ENCODE data around the gene INHBB. TPM values are rescaled to one million over a fixed set of nuclear protein-coding genes. Genes with fewer than 3 reads are reported as not detected.

INHBB gene
- total RNA-seq, 1 experiment from 2014 or later, result 0.27 TPM

DNA sequence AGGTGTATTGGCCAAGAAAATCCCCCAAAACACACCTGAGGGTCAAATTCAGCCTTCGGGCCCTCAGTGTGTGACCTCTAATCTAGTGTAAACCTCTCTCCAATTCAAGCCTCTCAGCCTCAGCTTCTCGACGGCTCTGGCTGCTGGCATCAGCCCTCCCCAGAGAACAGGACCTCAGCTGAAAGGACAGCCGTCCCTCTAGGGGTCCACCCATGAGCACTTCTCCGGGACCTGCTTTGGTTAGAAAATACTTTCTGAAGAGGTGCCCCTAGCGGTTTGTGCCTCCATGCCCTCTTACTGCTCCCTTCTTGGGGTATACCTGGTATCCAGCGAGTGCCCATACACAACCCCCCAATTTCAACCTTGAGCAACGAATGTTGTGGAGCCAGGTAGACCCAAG is 48.8 kb downstream of the INHBB start:
- ChIA-PET POLR2A (no interaction called here), CTCF (no interaction called here), RAD21 (ENCODE audit: low non-redundant PET in 1 of 2, low total read pairs in 2 of 2, uncharacterized antibody in 2 of 2, unreplicated experiment in 2 of 2) (no interaction called here)
- no peak for ATAC-seq
- no peaks in the 10 kb centered on the region for H3K27me3 ChIP-seq (ENCODE audit: insufficient read depth, low read length)
- BruUV-seq (replicated peaks), result no TSS peak
- H3K9me2 ChIP-seq (ENCODE audit: insufficient read depth), result no peaks in the 10 kb centered on the region
- no peak overlapping the region for H2AFZ ChIP-seq (ENCODE audit: low read depth, low read length, poor library complexity, severe bottlenecking)
- H3K27ac ChIP-seq (ENCODE audit: low read depth, low read length), result no peak overlapping the region
- H4K20me1 ChIP-seq (ENCODE audit: insufficient read depth), result no peaks in the 10 kb centered on the region
- no peaks in the 10 kb centered on the region for H3K79me2 ChIP-seq (ENCODE audit: insufficient read depth, low read length)
- no peak overlapping the region for H3K4me3 ChIP-seq (replicated peaks in 1 of 2; ENCODE audit: low read depth in 1 of 2, low read length in 2 of 2)
- no peaks in the 10 kb centered on the region for H3K36me3 ChIP-seq (ENCODE audit: control insufficient read depth in 1 of 2, insufficient read depth in 2 of 2, low read length in 2 of 2)
- H3K4me1 ChIP-seq (ENCODE audit: control insufficient read depth in 1 of 2, insufficient read depth in 2 of 2, low read length in 2 of 2), result peaks cover 17 to 49% of the 10 kb centered on the region in 2 experiments
- no peak overlapping the region for H3K4me2 ChIP-seq (ENCODE audit: low read length)
- no peaks in the 10 kb centered on the region for H3K9me3 ChIP-seq (ENCODE audit: control insufficient read depth in 1 of 2, insufficient read depth in 1 of 2, low read depth in 1 of 2, low read length in 2 of 2)
- H3K9ac ChIP-seq (ENCODE audit: low read length), result no peak overlapping the region
- no peak for DNase-seq (ENCODE audit: low read depth, low spot score)
- TF ChIP-seq FOSL1 (IDR thresholded peaks at IDR 0.05; ENCODE audit: low read depth) (no peak), TCF7L2 (IDR thresholded peaks at IDR 0.05; ENCODE audit: borderline replicate concordance, extremely low read depth, insufficient read depth, insufficient read length) (no peak), ZNF274 (IDR thresholded peaks at IDR 0.05; ENCODE audit: low read depth, low read length) (no peak), EGR1 (IDR thresholded peaks at IDR 0.05; ENCODE audit: low read depth) (no peak)
- intact Hi-C loops (cut with micrococcal nuclease), result no loop called here

DNA sequence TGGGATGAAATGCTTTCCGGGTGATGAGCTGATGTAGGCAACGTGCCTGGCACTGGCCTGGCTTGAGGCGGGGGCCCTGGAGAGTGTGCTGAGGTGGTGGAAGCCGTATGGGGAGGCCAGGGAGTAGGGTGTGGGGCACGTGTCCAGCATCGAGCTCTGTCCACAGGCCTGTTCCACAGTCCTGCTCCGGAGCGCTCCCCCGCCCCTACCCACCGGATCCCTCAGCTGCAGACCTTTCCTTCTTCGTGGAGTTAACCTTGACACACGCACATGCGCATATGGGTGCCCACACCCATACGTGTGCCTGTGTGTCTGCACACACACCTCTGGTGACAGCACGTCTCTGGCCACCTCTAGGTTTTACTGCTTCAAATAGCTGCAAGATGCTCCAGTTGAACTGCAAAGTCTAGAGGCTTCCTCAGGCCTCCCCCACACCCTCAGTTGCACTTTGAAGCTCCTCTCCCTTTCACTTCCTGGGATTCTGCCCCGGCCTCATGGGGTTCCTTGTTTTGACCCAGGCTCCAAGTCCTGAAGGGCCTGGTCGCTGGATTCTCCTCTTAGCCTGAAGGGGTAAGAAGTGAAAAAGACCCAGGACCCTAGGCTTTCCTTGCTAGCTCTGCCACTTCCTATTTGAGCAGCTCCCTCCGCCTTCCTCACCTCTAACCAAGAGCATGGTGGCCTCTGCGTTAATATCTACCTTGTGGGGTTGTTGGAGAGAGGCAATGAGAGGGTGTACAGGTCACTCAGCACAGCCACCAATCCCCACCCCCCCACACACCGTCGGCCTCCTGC is 49.5 kb downstream of the INHBB start:
- Histone ChIP-seq H3K9me3 (ENCODE audit: control insufficient read depth in 1 of 2, insufficient read depth in 1 of 2, low read depth in 1 of 2, low read length in 2 of 2) (no peaks in the 10 kb centered on the region), H3K4me3 (replicated peaks in 1 of 2; ENCODE audit: low read depth in 1 of 2, low read length in 2 of 2) (no peak overlapping the region), H3K36me3 (ENCODE audit: control insufficient read depth in 1 of 2, insufficient read depth in 2 of 2, low read length in 2 of 2) (no peaks in the 10 kb centered on the region), H3K79me2 (ENCODE audit: insufficient read depth, low read length) (no peaks in the 10 kb centered on the region), H3K27ac (ENCODE audit: low read depth, low read length) (no peak overlapping the region), H4K20me1 (ENCODE audit: insufficient read depth) (no peaks in the 10 kb centered on the region), H3K9ac (ENCODE audit: low read length) (no peak overlapping the region), H3K9me2 (ENCODE audit: insufficient read depth) (no peaks in the 10 kb centered on the region), H3K4me1 (ENCODE audit: control insufficient read depth in 1 of 2, insufficient read depth in 2 of 2, low read length in 2 of 2) (peaks cover 17 to 54% of the 10 kb centered on the region in 2 experiments), H2AFZ (ENCODE audit: low read depth, low read length, poor library complexity, severe bottlenecking) (no peak overlapping the region), H3K4me2 (ENCODE audit: low read length) (no peak overlapping the region), H3K27me3 (ENCODE audit: insufficient read depth, low read length) (no peaks in the 10 kb centered on the region)
- RAD21 ChIA-PET (ENCODE audit: low non-redundant PET in 1 of 2, low total read pairs in 2 of 2, uncharacterized antibody in 2 of 2, unreplicated experiment in 2 of 2), result no interaction called here
- POLR2A ChIA-PET, result interaction anchor here (0.6 kb wide), 1 partner anchor 15 kb away, joined by 3 read pairs; no protein-coding TSS in a partner anchor
- no TSS peak for BruUV-seq (replicated peaks)
- TF ChIP-seq, protein P1, sequence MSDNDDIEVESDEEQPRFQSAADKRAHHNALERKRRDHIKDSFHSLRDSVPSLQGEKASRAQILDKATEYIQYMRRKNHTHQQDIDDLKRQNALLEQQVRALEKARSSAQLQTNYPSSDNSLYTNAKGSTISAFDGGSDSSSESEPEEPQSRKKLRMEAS (IDR thresholded peaks at IDR 0.05), result no peak
- TF ChIP-seq SRF (IDR thresholded peaks at IDR 0.05; ENCODE audit: low read depth) (no peak), ELF1 (IDR thresholded peaks at IDR 0.05; ENCODE audit: borderline replicate concordance, low read depth) (no peak), EZH2 (IDR thresholded peaks at IDR 0.05) (no peak), POLR2AphosphoS5 (IDR thresholded peaks at IDR 0.05; ENCODE audit: low read depth, low read length) (no peak), EZH2phosphoT487 (IDR thresholded peaks at IDR 0.05; ENCODE audit: borderline replicate concordance) (no peak), ZNF274 (IDR thresholded peaks at IDR 0.05; ENCODE audit: low read depth, low read length) (no peak), JUND (IDR thresholded peaks at IDR 0.05) (no peak), TCF7L2 (IDR thresholded peaks at IDR 0.05; ENCODE audit: borderline replicate concordance, extremely low read depth, insufficient read depth, insufficient read length) (no peak)
- TF ChIP-seq, protein P2, sequence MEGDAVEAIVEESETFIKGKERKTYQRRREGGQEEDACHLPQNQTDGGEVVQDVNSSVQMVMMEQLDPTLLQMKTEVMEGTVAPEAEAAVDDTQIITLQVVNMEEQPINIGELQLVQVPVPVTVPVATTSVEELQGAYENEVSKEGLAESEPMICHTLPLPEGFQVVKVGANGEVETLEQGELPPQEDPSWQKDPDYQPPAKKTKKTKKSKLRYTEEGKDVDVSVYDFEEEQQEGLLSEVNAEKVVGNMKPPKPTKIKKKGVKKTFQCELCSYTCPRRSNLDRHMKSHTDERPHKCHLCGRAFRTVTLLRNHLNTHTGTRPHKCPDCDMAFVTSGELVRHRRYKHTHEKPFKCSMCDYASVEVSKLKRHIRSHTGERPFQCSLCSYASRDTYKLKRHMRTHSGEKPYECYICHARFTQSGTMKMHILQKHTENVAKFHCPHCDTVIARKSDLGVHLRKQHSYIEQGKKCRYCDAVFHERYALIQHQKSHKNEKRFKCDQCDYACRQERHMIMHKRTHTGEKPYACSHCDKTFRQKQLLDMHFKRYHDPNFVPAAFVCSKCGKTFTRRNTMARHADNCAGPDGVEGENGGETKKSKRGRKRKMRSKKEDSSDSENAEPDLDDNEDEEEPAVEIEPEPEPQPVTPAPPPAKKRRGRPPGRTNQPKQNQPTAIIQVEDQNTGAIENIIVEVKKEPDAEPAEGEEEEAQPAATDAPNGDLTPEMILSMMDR (IDR thresholded peaks at IDR 0.05 in 2 of 3, conservative IDR thresholded peaks at IDR 0.05 in 1 of 3; ENCODE audit: borderline replicate concordance in 1 of 3, insufficient read depth in 1 of 3, low read depth in 2 of 3, low read length in 2 of 3), result no peak
- TF ChIP-seq, protein P3, sequence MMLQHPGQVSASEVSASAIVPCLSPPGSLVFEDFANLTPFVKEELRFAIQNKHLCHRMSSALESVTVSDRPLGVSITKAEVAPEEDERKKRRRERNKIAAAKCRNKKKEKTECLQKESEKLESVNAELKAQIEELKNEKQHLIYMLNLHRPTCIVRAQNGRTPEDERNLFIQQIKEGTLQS (IDR thresholded peaks at IDR 0.05), result no peak
- TF ChIP-seq, protein P4, sequence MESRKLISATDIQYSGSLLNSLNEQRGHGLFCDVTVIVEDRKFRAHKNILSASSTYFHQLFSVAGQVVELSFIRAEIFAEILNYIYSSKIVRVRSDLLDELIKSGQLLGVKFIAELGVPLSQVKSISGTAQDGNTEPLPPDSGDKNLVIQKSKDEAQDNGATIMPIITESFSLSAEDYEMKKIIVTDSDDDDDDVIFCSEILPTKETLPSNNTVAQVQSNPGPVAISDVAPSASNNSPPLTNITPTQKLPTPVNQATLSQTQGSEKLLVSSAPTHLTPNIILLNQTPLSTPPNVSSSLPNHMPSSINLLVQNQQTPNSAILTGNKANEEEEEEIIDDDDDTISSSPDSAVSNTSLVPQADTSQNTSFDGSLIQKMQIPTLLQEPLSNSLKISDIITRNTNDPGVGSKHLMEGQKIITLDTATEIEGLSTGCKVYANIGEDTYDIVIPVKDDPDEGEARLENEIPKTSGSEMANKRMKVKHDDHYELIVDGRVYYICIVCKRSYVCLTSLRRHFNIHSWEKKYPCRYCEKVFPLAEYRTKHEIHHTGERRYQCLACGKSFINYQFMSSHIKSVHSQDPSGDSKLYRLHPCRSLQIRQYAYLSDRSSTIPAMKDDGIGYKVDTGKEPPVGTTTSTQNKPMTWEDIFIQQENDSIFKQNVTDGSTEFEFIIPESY (IDR thresholded peaks at IDR 0.05; ENCODE audit: extremely low read depth, insufficient replicate concordance, low read length), result no peak
- CTCF ChIA-PET, result no interaction called here
- no peak for DNase-seq (ENCODE audit: low read depth, low spot score)
- ATAC-seq, result no peak
- intact Hi-C loops (cut with micrococcal nuclease), result no loop called here

Data from HCT116 (cell line).